Caco-2 (cell line): ENCODE results near the gene RPA1. TPM values are rescaled to one million over a fixed set of nuclear protein-coding genes. Genes with fewer than 3 reads are reported as not detected.

Experiments
- BruUV-seq: library from RNA; stranded (reverse); fragments of 400-500 nt; replicated peaks from 2 replicates; lab custom pipeline; 2021; lab: Mats Ljungman, UMichigan
- CTCF ChIA-PET: fragments of 300-600 bp; sonication (Branson Sonifier 250); formaldehyde crosslinking; loops from one replicate; lab custom pipeline; 2022; ENCODE audit warnings: antibody characterized with exemption; lab: Charles Lee
- POLR2A ChIA-PET: fragments of 300-600 bp; sonication (Branson Sonifier 250); formaldehyde crosslinking; loops from one replicate; lab custom pipeline; 2022; ENCODE audit warnings: antibody characterized with exemption; lab: Charles Lee
- DNase-seq, 2 experiments: peaks; one replicate each; pipeline versions ENCODE4 v3.0.0 to v3.0.0-alpha.2; 2020 to 2022
- H3K27me3 ChIP-seq: replicated peaks from 2 replicates; pipeline ENCODE4 v1.6.0; 2011; ENCODE audit warnings: low read length; ENCODE audit not compliant: control insufficient read depth, insufficient read depth
- H3K36me3 ChIP-seq: 2 replicates; pipeline ENCODE4 v1.5.1; 2011; ENCODE audit warnings: low read length; ENCODE audit not compliant: control insufficient read depth, insufficient read depth
- H3K4me1 ChIP-seq: fragments of 250-450 bp; sonication (Bioruptor Pico); 2 replicates; pipeline ENCODE4 v1.5.1; 2020; ENCODE audit warnings: mild to moderate bottlenecking
- H3K4me3 ChIP-seq: 2 replicates; pipeline ENCODE4 v1.5.1; 2011; ENCODE audit warnings: low read depth, mild to moderate bottlenecking, control low read depth, low read length
- H3K9me3 ChIP-seq: fragments of 250-450 bp; sonication (Bioruptor Pico); 2 replicates; pipeline ENCODE4 v1.5.1; 2020; ENCODE audit warnings: mild to moderate bottlenecking, moderate library complexity
- H3K27ac Mint-ChIP-seq: one replicate; pipeline ENCODE4 v1.8.0; 2022; ENCODE audit warnings: mixed read lengths; ENCODE audit not compliant: unreplicated experiment
- H3K27me3 Mint-ChIP-seq: one replicate; pipeline ENCODE4 v1.8.0; 2022; ENCODE audit warnings: mixed read lengths; ENCODE audit not compliant: insufficient read depth, unreplicated experiment
- H3K36me3 Mint-ChIP-seq: one replicate; pipeline ENCODE4 v1.8.0; 2022; ENCODE audit warnings: mild to moderate bottlenecking, mixed read lengths; ENCODE audit not compliant: insufficient read depth, unreplicated experiment
- H3K4me1 Mint-ChIP-seq: one replicate; pipeline ENCODE4 v1.8.0; 2022; ENCODE audit warnings: low read depth, mixed read lengths; ENCODE audit not compliant: unreplicated experiment
- H3K4me3 Mint-ChIP-seq: one replicate; pipeline ENCODE4 v1.8.0; 2022; ENCODE audit warnings: mild to moderate bottlenecking, moderate library complexity, mixed read lengths; ENCODE audit not compliant: unreplicated experiment
- H3K9me3 Mint-ChIP-seq: one replicate; pipeline ENCODE4 v1.8.0; 2022; ENCODE audit warnings: mixed read lengths; ENCODE audit not compliant: unreplicated experiment
- CTCF ChIP-seq, 2 experiments: fragments of 200-600 bp in 1 of 2; IDR thresholded peaks; 1 replicate in 1 of 2; 2 replicates in 1 of 2; pipeline versions ENCODE4 v1.5.1 to v1.8.0; 2011 to 2022; ENCODE audit warnings: antibody characterized with exemption in 1 of 2, control low read depth in 1 of 2, inconsistent platforms in 1 of 2, low read depth in 1 of 2, low read length in 1 of 2, mild to moderate bottlenecking in 1 of 2, moderate library complexity in 1 of 2; ENCODE audit not compliant: insufficient read depth in 1 of 2, severe bottlenecking in 1 of 2, unreplicated experiment in 1 of 2
- intact Hi-C: fragments of 100-400 bp; cut with micrococcal nuclease; formaldehyde crosslinking; loops from one replicate; pipeline ENCODE4 v1.10.0; 2022; ENCODE audit not compliant: unreplicated experiment
- total RNA-seq: library from RNA; stranded (reverse); gene quantifications from 2 replicates; pipeline ENCODE4 v1.2.3, GENCODE V29; 2022

RPA1 gene
- total RNA-seq, 1 experiment from 2014 or later: 167 TPM

- POLR2A ChIA-PET: no interaction called here
- H3K4me1 Mint-ChIP-seq: no peaks in the 10 kb centered on the region
Measured at GRCh38 chr17:1918346-1919162, 88.7 kb downstream of the RPA1 start.

GRCh38 chr17:1919201-1919600 lies 89.4 kb downstream of the RPA1 start:
- Histone ChIP-seq H3K4me3 (no peak overlapping the region), H3K9me3 (no peaks in the 10 kb centered on the region), H3K36me3 (no peaks in the 10 kb centered on the region), H3K27me3 (no peaks in the 10 kb centered on the region), H3K4me1 (no peaks in the 10 kb centered on the region)
- intact Hi-C loops: no loop called here
- H3K9me3 Mint-ChIP-seq: no peaks in the 10 kb centered on the region
- peaks cover under 1% of the 10 kb centered on the region for H3K27me3 Mint-ChIP-seq
- POLR2A ChIA-PET: no interaction called here
- TF ChIP-seq CTCF (IDR thresholded peaks at IDR 0.05; ENCODE audit: insufficient read depth in 1 of 2, low read depth in 1 of 2, low read length in 1 of 2, severe bottlenecking in 1 of 2, unreplicated experiment in 1 of 2): no peak
- DNase-seq: no peak
- no TSS peak for BruUV-seq
- H3K4me1 Mint-ChIP-seq: no peaks in the 10 kb centered on the region
- no peak overlapping the region for H3K4me3 Mint-ChIP-seq
- CTCF ChIA-PET: interaction anchor here (0.6 to 3.4 kb wide), 2 partner anchors 10 to 194 kb away, joined by 5 to 13 read pairs; no protein-coding TSS in a partner anchor
- H3K27ac Mint-ChIP-seq: no peak overlapping the region
- no peaks in the 10 kb centered on the region for H3K36me3 Mint-ChIP-seq

More at GRCh38 chr17:1918346-1919162, 88.7 kb downstream of the RPA1 start:
- DNase-seq: no peak
- TF ChIP-seq CTCF (IDR thresholded peaks at IDR 0.05; ENCODE audit: insufficient read depth in 1 of 2, low read depth in 1 of 2, low read length in 1 of 2, severe bottlenecking in 1 of 2, unreplicated experiment in 1 of 2): no peak
- H3K4me3 ChIP-seq: no peak overlapping the region
- no peaks in the 10 kb centered on the region for H3K9me3 ChIP-seq
- H3K9me3 Mint-ChIP-seq: no peaks in the 10 kb centered on the region
- H3K4me1 ChIP-seq: no peaks in the 10 kb centered on the region
- no peak overlapping the region for H3K27ac Mint-ChIP-seq
- no peaks in the 10 kb centered on the region for H3K27me3 ChIP-seq
- peaks cover 2% of the 10 kb centered on the region for H3K27me3 Mint-ChIP-seq
- no peaks in the 10 kb centered on the region for H3K36me3 ChIP-seq
- CTCF ChIA-PET: interaction anchor here (3.4 kb wide), 1 partner anchor 10 kb away, joined by 13 read pairs; no protein-coding TSS in a partner anchor
- H3K36me3 Mint-ChIP-seq: no peaks in the 10 kb centered on the region
- intact Hi-C loops: no loop called here
- H3K4me3 Mint-ChIP-seq: no peak overlapping the region
- no TSS peak for BruUV-seq

- TF ChIP-seq CTCF (IDR thresholded peaks at IDR 0.05; ENCODE audit: insufficient read depth in 1 of 2, low read depth in 1 of 2, low read length in 1 of 2, severe bottlenecking in 1 of 2, unreplicated experiment in 1 of 2): no peak
- Histone ChIP-seq H3K36me3 (no peaks in the 10 kb centered on the region), H3K4me3 (no peak overlapping the region), H3K27me3 (no peaks in the 10 kb centered on the region), H3K4me1 (no peaks in the 10 kb centered on the region), H3K9me3 (no peaks in the 10 kb centered on the region)
- BruUV-seq: no TSS peak
- no peaks in the 10 kb centered on the region for H3K4me1 Mint-ChIP-seq
- H3K9me3 Mint-ChIP-seq: no peaks in the 10 kb centered on the region
- intact Hi-C loops: no loop called here
- H3K27me3 Mint-ChIP-seq: no peaks in the 10 kb centered on the region
- no peak for DNase-seq
- POLR2A ChIA-PET: no interaction called here
- no peak overlapping the region for H3K4me3 Mint-ChIP-seq
- no peak overlapping the region for H3K27ac Mint-ChIP-seq
- no peaks in the 10 kb centered on the region for H3K36me3 Mint-ChIP-seq
- CTCF ChIA-PET: no interaction called here
Measured at GRCh38 chr17:1920948-1921351, 91.1 kb downstream of the RPA1 start.
